NCI-H146 (cell line): Measurements from ENCODE around the gene ERVV-1.
"Not testable (repeated sequence)": the region's sequence is repeated elsewhere in the genome, so short reads cannot be mapped to it uniquely, and the experiment has no call there.

Source experiments
- DNase-seq: peaks from one replicate; lab custom pipeline; 2025; lab: John Stamatoyannopoulos, UW

Gene ERVV-1

GRCh38 chr19:53028306-53028705 is 14.6 kb downstream of the ERVV-1 start:
- not testable (repeated sequence) for DNase-seq

DNA sequence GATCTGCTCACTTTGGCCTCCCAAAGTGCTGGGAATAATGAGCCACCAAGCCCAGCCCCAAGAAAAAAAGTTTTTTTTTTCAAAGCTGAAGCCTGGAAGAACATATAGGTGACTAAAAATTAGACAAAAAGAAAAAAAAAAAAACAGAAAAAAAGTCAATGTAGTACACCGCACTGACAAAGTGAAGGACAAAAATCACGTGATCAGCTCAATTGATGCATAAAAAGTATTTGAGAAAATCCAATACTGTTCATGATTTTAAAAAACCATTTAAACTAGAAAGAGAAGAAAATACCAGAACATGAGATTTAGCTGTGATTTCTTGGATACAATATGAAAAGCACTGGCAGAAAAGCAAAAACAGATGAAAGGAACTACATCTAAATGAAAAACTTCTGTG is 20.3 kb downstream of the ERVV-1 start:
- DNase-seq = no peak

- DNase-seq = no peak
Measured at GRCh38 chr19:53034948-53035675, 21.4 kb downstream of the ERVV-1 start.

- DNase-seq = no peak
Measured at GRCh38 chr19:53037101-53038097, 23.7 kb downstream of the ERVV-1 start.

GRCh38 chr19:53041366-53041765 is 27.6 kb downstream of the ERVV-1 start:
- no peak for DNase-seq

DNA sequence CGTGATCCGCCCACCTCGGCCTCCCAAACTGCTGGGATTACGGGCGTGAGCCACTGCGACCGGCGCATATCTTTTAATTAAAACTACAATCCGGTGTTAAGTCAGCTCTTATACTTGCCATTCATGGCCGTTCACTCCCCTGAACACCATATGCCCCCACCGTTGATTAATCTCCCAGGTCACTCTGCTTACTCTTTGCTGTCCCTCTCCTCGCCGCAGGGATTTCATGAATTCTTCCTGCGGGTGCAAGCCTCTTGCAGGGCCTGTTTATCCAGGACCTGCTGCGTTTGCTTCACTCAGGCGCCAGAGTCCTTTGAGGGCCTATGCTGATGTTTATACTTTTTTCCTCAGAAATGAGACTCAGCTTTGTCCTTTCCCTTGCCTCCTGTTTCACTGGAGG is 31.8 kb downstream of the ERVV-1 start:
- peak; percentile 33 for DNase-seq

DNA sequence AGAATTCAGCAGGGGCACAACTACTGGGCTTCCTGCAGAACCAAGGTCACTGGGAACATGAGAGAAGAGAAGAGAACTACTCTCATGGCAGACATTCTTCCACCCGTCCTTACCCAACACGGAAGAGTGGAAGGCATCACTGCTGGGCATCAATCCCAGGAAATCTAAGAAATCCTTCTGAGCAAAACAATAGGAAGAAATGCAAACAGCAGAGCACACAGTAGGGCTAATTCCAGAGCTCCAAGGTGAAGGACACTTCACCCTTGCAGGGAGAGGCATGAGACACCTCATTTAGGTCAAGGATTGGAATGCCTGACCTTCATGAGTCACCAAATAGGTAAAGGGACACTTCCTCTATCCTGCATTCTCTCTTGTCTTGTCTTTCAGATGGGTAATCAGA is 33.7 kb downstream of the ERVV-1 start:
- no peak for DNase-seq

DNA sequence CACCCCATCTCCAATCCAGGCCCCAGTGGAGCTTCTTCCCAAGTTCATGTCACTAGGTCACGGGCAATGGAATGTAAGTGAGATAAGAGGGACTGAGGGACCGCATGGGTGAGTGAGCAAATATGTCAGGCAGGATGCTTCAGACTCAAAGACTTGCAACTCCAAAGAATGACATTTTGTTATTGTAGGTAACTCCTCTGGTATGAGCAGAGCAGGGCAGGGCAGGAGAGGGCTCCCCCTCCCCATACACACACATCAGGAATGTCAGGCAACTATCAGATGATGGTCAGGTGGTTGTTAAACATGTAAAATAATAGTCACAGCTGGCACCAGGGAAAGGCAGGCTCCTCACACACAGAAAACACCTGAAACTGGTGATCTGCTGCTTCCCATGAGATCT is 41.4 kb downstream of the ERVV-1 start:
- no peak for DNase-seq

DNA sequence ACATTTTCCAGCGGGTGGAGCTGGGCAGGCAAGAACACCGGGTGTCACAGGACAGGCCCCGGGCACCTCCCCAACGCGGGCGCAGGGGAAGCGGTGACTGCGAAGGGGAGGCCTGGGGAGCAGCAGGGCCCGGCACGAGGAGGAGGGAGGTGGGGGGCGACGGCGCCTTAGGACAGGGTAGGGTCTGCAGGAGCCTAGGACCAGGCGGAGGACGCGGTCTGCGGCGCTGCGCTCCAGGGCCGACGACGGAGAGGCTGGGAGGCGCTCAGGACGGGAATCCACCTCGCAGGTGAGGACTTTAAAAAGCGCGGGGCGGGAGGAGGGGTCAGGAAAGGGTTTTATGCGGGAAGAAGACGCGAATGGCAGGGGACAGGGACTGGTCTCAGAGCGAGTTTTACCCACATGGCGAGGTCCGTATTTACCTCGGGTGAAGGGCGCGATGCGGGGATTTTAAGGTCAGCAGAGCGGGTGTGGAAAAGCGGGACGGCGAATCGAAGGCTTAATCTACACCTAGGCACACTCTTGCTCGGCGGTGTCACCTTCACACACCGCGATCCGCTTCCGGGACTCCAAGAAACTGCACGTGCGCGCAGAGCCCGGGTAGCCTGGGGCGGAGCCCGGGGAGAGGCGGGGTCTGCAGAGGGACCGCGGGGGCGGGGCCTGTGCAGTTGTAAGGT is 44.3 kb downstream of the ERVV-1 start:
- DNase-seq = peak; percentile 54
